ENCODE results near the gene EPSTI1.

DNA sequence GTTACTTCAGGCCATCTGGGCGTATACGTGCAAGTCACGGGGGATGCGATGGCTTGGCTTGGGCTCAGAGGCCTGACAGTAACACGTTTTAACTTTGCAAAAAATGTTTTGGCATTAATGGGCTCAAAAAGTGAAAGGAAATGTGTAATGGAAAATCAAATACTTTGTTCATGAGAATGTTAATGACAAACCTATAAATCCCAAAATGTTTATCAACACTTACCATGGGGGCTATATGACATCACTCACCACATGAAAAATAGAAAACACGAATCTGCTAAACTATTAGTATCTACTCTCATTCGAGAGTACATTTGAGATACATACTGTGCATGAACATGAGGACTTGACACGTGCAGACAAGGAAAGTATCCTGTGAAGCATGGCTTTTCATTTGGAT is 119.0 kb downstream of the EPSTI1 start:
- TF ChIP-seq GATA2 (IDR thresholded peaks at IDR 0.05; ENCODE audit: low read depth, low read length) (no peak), GATA3 (IDR thresholded peaks at IDR 0.05; ENCODE audit: low read depth, low read length) (no peak)

Data from SH-SY5Y (cell line).